ENCODE results near the gene CPPED1. TPM values are rescaled to one million over a fixed set of nuclear protein-coding genes. Genes with fewer than 3 reads are reported as not detected.

CPPED1 gene
- total RNA-seq, 2 donors from 2014 or later: 24.8 to 61.0 TPM

GRCh38 chr16:12681653-12682052 lies 122.0 kb downstream of the CPPED1 start:
- H3K4me1 ChIP-seq (replicated peaks): no peaks in the 10 kb centered on the region
- TF ChIP-seq POLR2A (IDR thresholded peaks at IDR 0.05): no peak
- no peak for TF ChIP-seq CTCF (IDR thresholded peaks at IDR 0.05)
- no peak for TF ChIP-seq POLR2AphosphoS5 (IDR thresholded peaks at IDR 0.05)
- 84% methylated on average over 7 of the region's 7 CpGs for WGBS
- no peak for DNase-seq (ENCODE audit: low spot score)
- no peak overlapping the region for H3K27ac ChIP-seq
- no peaks in the 10 kb centered on the region for H3K27me3 ChIP-seq (replicated peaks; ENCODE audit: insufficient read depth)
- no peak overlapping the region for H3K4me3 ChIP-seq
- no peaks in the 10 kb centered on the region for H3K9me3 ChIP-seq
- no peaks in the 10 kb centered on the region for H3K36me3 ChIP-seq
- intact Hi-C loops (cut with DNase I): no loop called here

- Histone ChIP-seq H3K9me3 (no peaks in the 10 kb centered on the region), H3K4me3 (no peak overlapping the region), H3K36me3 (no peaks in the 10 kb centered on the region), H3K4me1 (replicated peaks) (no peaks in the 10 kb centered on the region), H3K27me3 (replicated peaks; ENCODE audit: insufficient read depth) (no peaks in the 10 kb centered on the region), H3K27ac (no peak overlapping the region)
- no peak for TF ChIP-seq POLR2A (IDR thresholded peaks at IDR 0.05)
- no peak for TF ChIP-seq POLR2AphosphoS5 (IDR thresholded peaks at IDR 0.05)
- TF ChIP-seq CTCF (IDR thresholded peaks at IDR 0.05): no peak
- intact Hi-C loops (cut with DNase I): no loop called here
- WGBS: 75% methylated on average over 2 of the region's 2 CpGs
- DNase-seq (ENCODE audit: low spot score): no peak
Measured at GRCh38 chr16:12680531-12680930, 123.2 kb downstream of the CPPED1 start.

- Histone ChIP-seq H3K4me3 (no peak overlapping the region), H3K9me3 (no peaks in the 10 kb centered on the region), H3K27me3 (replicated peaks; ENCODE audit: insufficient read depth) (no peaks in the 10 kb centered on the region), H3K4me1 (replicated peaks) (no peaks in the 10 kb centered on the region), H3K27ac (no peak overlapping the region), H3K36me3 (no peaks in the 10 kb centered on the region)
- no peak for DNase-seq (ENCODE audit: low spot score)
- intact Hi-C loops (cut with DNase I): no loop called here
- TF ChIP-seq CTCF (IDR thresholded peaks at IDR 0.05) (no peak), POLR2A (IDR thresholded peaks at IDR 0.05) (no peak), POLR2AphosphoS5 (IDR thresholded peaks at IDR 0.05) (no peak)
- 83% methylated on average over 3 of the region's 3 CpGs for WGBS
Measured at GRCh38 chr16:12679660-12680272, 123.9 kb downstream of the CPPED1 start.

- no peaks in the 10 kb centered on the region for H3K36me3 ChIP-seq
- intact Hi-C loops (cut with DNase I): no loop called here
- no peak for DNase-seq (ENCODE audit: low spot score)
- H3K4me1 ChIP-seq (replicated peaks): no peaks in the 10 kb centered on the region
- H3K27me3 ChIP-seq (replicated peaks; ENCODE audit: insufficient read depth): no peaks in the 10 kb centered on the region
- no peak for TF ChIP-seq POLR2A (IDR thresholded peaks at IDR 0.05)
- TF ChIP-seq CTCF (IDR thresholded peaks at IDR 0.05): no peak
- TF ChIP-seq POLR2AphosphoS5 (IDR thresholded peaks at IDR 0.05): no peak
- WGBS: 55% methylated on average over 3 of the region's 3 CpGs
- H3K9me3 ChIP-seq: no peaks in the 10 kb centered on the region
- no peak overlapping the region for H3K4me3 ChIP-seq
- H3K27ac ChIP-seq: no peak overlapping the region
Measured at GRCh38 chr16:12678983-12679382, 124.7 kb downstream of the CPPED1 start.

GRCh38 chr16:12677502-12677901 lies 126.2 kb downstream of the CPPED1 start:
- 91% methylated on average over 8 of the region's 8 CpGs for WGBS
- H3K4me1 ChIP-seq (replicated peaks): no peaks in the 10 kb centered on the region
- intact Hi-C loops (cut with DNase I): no loop called here
- TF ChIP-seq POLR2AphosphoS5 (IDR thresholded peaks at IDR 0.05) (no peak), CTCF (IDR thresholded peaks at IDR 0.05) (no peak), POLR2A (IDR thresholded peaks at IDR 0.05) (no peak)
- no peak overlapping the region for H3K27ac ChIP-seq
- no peak for DNase-seq (ENCODE audit: low spot score)
- no peak overlapping the region for H3K4me3 ChIP-seq
- no peaks in the 10 kb centered on the region for H3K27me3 ChIP-seq (replicated peaks; ENCODE audit: insufficient read depth)
- no peaks in the 10 kb centered on the region for H3K9me3 ChIP-seq
- H3K36me3 ChIP-seq: no peaks in the 10 kb centered on the region

Measured in prostate gland (tissue), 2 donors.